ENCODE results near the gene CTXND1.
"Not testable (repeated sequence)": the region's sequence is repeated elsewhere in the genome, so short reads cannot be mapped to it uniquely, and the experiment has no call there.

The CTXND1 gene

DNA sequence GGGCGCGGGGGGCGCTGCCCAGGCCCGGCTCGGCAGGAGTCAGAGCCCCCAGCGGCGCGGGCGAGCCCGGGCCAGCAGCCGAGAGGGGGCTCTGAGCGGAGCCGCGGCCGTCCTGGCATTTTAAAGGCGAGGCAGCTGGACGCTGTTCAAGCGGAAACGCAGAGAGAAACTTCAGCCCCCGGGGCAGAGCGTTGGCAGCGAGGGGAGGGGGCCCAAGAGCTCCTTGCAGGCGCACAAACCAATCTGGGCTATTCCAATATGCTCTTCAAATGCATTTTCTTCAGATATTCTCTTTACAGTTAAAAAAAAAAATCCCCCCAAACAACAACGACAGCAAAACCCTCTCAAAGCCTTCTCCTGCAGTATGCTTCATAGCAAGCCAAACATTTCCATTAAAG, at the start of gene CTXND1:
TSS of gene CTXND1 (minus strand) at position 93 of the 398 bp plus-strand sequence. CDS start 50,264 bp downstream, outside the sequence.
- no peak for DNase-seq (ENCODE audit: low read depth)

DNA sequence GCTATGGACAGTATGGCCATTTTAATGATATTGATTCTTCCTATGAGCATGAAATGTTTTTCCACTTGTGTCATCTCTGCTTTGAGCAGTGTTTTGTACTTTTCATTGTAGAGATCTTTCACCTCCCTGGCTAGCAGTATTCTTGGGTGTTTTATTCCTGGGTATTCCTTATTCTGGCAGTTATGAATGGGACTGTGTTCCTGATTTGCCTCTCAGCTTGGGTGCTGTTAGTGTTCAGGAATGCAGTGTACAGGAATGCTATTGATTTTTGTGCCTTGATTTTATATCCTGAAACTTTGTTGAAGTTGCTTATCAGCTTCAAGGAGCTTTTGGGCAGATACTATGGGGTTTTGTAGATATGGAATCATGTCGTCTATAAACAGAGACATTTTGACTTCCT, 49.5 kb upstream of the CTXND1 start:
- DNase-seq (ENCODE audit: low read depth): no peak

DNA sequence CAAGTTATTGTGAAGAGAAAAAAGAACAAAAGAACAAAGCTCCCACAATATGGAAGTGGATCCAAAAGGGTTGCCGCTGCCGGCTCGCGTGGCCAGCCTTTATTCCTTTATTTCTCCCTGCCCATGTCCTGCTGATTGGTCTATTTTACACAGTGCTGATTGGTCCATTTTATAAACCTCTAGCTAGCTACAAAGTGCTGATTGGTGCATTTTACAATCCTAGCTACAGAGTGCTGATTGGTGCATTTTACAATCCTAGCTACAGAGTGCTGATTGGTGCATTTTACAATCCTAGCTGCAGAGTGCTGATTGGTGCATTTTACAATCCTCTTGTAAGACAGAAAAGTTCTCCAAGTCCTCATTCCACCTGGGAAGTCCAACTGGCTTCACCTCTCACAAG, 43.8 kb upstream of the CTXND1 start:
- DNase-seq (ENCODE audit: low read depth): not testable (repeated sequence)

DNA sequence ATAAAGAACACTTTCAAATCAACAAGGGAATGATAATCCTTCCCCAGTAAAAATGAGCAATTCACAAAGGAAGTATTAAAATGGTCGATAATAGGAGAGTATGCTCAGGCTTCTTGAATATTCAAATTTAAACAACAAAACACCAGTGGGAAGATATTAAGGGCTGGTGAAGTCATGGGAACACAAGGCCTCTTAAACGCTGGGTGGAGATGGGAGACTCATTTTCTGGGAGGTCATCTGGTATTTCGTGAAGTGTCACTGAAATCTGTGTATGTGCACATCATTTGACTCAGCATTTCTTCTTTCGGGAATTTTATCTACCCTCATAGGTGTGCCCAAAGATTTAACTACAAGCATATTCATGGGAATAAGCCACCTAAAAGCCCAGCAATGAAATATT, 40.1 kb upstream of the CTXND1 start:
- DNase-seq (ENCODE audit: low read depth): no peak

DNA sequence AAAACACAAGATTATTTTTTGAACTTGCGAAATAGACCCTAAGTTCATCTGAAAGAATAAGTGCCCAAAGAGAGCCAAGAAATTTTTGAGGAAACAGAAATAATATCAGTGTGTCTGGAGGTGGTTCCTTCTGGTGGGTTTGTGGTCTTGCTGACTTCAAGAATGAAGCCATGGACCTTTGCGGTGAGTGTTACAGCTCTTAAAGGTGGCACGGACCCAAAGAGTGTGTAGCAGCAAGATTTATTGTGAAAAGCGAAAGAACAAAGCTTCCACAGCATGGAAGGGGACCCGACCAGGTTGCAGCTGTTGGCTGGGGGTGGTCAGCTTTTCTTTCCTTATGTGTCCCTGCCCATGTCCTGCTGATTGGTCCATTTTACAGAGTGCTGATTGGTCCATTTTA, 38.9 kb upstream of the CTXND1 start:
- not testable (repeated sequence) for DNase-seq (ENCODE audit: low read depth)

DNA sequence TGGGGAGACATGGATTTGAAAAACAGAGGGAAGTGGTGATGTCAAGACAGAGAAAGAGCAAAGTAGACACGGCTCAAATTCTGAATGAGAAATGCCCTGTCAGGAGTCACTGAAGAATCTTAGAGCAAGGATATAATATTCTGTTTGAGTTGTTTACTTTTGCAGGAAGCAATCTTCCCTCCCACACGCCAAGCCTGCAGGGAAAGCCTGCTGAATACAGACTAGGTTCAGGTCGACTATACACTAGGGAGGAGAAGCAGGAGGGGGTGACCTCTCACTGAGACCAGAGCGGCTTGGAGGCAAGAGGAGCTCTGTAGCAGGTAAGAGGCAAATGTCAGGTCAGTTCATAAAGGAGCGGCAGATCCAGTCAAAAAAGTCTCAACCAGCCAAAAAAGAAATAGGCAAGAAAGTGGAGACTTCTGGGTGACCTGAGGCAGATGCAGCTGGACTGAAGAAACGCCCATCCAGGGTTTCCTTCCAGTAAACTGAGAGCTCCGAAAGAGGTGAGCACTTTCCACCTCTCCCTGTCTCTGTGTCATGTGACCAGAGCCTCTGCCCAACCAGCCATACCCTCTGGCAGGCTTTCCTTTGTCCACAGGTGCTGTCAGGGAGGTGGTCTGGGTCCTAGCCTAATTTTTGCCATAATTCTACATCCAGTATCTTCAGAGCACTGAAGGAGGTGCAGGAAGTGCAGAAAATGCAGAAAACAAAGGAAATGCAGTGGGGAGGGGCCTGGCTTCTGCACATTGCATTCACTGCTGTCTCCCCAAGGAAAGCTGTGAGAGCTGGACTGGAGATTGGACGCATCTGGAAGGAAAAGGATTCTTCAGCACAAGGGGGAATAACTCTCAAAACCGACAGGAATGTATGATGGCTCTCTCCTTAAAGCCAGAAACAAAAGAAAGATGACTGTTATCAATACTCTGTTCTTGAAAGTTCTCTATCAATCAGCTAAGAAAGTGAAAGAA, 37.8 kb upstream of the CTXND1 start:
- DNase-seq (ENCODE audit: low read depth): no peak

DNA sequence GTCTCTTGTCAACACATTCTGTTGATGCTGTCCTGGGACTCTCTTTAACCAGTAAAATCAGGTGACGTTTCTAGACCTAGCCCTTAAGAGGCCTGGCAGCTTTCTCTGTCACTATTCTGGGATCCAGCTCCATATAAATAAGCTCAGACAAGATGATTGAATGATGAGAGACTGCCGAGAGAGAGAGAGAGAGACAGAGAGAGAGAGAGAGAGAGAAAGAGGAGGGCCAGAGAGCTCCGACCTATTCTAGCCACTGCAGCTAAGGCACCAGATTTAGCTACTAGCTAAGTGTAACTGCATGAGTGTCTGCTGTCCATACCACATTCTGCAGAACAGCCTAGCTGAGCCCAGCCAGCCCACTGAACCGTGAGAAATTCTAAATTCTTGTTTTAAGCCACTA, 36.1 kb upstream of the CTXND1 start:
- DNase-seq (ENCODE audit: low read depth): no peak

DNA sequence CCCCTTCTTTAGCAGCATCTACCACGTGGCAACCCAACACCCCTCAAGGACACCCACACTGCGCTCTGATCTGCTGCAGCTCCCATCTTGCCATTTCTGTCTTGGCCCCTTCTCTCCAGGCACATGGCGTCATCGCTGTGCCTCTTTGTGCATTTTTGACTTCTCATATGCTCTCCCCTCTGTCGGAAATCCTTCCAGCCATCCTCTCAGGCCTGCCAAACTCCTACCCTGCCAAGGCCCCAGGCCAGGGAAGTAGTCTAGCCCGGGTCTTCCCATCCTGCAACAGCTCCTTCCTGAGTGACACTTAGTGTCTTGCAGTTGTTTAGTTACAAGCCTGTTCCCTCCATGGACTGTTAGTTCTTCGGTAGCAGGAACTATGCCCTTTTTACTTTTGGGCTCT, 34.0 kb upstream of the CTXND1 start:
- no peak for DNase-seq (ENCODE audit: low read depth)

DNA sequence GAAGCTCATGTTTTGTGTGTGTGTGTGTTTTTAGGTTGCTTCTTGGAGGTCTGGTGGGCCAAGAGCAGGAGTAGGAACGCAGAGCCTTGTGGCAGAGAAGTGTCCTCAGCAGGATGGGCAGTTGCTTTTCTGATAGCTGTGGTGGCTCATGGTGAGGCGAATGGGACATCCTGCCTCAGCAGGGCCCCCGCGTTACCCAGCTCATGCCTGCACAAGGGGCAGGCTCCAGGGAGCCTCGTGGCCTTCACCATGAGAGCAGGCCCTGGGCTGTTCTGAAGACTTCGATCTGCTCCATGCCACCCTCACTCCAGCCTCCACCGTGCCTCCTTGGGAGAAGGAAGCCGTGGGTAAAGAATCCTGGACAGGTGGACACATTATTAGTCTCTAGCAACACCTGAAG, 33.4 kb upstream of the CTXND1 start:
- no peak for DNase-seq (ENCODE audit: low read depth)

DNA sequence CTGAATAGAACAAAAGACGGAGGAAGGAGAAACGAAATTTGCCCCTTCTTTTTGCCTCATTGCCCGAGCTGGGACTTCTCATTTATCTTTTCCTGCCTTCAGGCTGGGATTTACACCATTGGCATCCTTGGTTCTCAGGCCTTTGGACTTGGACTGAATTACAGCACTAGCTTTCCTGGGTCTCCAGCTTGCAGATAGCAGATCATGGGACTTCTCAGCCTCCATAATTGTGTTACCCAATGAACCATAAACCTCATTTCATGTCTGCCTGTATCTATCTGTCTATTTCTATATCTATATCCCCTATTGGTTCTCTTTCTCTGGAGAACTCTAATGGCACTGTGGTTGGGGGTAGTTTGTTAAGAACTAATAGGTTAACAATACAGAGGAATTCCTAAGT, 31.5 kb upstream of the CTXND1 start:
- no peak for DNase-seq (ENCODE audit: low read depth)

DNA sequence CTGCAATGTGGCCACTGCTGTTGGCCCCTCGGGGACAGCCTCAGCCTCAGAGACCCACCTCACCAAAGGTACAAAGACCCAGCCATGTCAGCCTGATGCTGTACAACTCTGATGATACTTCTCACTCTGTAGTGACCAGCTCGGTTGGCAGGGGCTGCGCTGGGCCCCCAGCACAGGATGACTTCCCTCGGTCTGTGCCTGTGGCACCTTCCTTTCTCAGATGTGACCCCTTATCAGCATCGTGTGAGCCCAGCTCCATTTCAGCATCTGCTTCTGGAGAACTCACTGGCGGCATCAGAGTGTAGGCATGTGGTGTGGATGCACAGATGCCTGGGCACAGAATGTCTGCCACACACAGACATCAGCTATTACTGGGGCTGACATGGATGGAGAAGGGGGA, 25.1 kb upstream of the CTXND1 start:
- DNase-seq (ENCODE audit: low read depth): no peak

DNA sequence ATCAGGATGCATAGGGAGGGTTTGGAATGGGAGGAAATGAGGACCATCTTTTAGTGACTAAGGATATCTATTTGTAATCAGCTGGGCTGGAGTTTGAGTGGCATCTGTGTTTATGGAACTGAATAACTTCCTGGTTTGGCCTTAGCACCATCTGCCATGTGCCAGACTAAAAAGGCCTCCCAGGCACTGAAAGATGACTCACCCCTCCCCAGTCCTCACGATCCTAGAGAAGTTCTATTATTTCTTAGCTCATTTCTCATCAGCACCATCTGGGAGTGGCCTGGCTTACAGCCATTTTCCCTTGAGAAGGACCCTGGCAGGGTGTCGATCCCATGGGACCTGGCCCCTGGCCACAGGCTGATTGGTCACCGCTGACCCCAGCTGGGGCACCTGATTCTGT, 23.9 kb upstream of the CTXND1 start:
- DNase-seq (ENCODE audit: low read depth): no peak

DNA sequence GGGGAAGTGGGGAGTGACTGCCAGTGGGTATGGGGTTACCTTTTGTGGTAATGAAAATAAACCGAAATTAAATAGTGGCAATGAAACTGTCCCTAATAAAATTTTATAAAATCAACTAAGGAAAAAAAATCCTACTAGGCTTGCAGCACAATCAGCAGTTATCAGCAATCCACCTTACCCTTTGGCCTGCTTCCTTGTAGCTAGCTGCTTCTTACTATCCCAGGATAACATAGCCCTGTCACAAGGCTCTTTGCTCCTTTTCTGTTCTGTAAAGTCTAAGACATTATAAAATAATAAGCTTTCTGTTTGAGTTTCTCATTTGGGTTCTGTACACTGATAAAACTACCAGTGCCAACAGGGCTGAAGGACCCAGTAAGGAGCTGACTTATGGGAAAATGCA, 23.0 kb upstream of the CTXND1 start:
- DNase-seq (ENCODE audit: low read depth): no peak

DNA sequence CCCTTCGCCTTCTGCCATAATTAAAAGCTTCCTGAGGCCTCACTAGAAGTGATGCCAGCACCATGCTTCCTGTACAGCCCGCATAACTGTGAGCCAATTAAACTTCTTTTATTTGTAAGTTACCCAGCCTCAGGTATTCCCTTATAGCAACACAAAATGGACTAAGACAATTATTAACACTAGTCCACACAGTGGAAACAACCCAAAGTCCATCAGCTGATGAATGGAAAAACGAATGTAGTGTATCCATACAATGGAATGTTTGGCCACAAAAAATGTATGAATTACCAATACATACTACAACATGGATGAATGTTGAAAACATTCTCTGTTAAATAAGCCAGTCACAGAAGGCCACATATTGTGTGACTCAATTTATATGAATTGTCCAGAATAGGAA, 22.5 kb upstream of the CTXND1 start:
- no peak for DNase-seq (ENCODE audit: low read depth)

DNA sequence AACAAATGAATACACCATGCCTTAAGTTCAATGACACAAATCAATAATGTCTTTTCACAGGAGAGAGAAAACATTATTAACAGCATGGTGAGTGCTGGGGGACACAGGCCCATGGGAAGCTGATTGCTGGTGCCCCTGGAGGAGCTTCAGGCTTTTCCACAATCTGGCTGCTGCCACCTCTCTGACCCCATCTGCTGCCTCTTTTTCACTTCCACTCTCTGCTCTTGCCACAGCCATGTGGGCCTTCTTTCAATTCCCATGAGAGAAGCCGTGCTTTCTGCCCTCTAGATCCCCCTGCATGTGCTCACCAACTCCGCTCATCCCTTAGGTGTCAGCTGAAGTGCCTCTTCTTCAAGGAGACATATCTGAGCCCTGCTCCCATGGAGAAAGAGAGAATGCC, 21.0 kb upstream of the CTXND1 start:
- no peak for DNase-seq (ENCODE audit: low read depth)

DNA sequence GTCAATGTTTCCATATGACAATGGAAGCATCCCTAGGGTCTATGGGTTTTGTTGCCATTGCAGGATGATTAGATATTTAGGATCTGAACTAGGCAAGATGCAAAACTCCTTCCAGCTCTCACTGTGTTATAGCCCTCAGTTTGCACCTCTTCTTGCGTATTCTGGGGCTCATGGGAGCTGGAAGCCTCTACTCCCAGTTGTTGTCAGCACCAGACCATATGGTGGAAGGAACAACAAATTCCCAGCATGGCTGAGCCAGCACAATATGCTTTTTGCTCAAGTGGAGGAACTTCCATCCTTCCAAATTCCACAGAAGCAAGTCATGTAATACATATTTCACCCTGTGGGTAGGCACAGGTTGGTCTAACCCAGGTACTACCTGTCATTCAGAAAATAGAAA, 18.5 kb upstream of the CTXND1 start:
- DNase-seq (ENCODE audit: low read depth): no peak

DNA sequence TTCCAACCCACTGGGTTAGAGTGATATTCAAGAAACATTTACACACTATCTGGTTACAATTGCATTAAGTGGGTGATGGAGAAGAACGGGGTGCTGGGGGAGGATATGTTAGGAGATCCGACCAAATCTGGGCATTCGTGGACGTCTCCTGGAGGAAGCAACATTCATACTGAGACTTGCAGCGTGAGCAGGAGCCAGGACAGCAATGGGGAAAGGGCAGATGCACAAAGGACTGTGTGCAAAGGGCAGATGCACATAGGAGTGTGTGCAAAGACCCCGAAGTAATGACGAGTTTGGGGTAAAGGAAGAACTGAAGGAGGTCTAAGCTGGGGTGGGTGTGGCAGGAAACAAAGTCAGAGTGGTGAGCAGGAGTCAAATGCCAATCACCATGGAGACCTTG, 16.1 kb upstream of the CTXND1 start:
- no peak for DNase-seq (ENCODE audit: low read depth)

DNA sequence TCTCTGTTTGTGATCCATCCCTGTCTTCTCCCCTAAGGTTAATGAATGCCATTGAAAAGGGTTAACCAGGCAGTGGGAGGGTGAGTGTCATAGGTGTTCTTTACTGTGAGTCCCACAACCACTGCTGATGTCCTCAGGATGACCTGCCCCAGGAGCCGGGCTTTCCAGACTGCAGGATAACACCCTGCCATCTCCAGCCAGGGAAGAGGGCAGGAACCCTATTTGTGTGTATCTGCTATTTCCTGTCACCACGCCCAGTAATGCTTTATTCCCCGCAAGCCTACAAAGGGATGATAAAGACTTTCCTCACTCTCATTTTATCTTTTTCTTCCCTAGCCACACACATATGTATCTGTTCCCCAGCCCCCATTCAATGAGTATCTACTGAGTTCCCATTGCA, 15.6 kb upstream of the CTXND1 start:
- no peak for DNase-seq (ENCODE audit: low read depth)

DNA sequence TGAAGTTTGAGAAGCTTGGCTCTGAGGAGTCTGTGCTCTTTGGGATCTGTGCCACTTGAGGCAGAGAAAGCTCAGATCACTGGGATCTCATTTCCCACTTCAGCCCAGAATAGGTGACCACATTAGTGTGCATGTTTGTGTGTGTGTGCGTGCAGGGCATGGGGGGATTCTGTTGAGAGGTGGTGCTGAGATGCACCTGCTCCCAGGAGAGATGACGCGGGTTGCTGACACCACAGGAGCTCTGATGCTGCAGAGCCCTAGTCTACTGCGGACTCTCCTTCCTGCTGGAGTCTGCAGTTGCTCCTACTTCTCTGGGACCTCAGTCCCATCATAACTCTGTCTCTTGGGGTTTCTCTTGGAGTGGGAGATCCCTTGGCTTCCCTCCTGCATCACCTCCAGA, 14.7 kb upstream of the CTXND1 start:
- DNase-seq (ENCODE audit: low read depth): no peak

DNA sequence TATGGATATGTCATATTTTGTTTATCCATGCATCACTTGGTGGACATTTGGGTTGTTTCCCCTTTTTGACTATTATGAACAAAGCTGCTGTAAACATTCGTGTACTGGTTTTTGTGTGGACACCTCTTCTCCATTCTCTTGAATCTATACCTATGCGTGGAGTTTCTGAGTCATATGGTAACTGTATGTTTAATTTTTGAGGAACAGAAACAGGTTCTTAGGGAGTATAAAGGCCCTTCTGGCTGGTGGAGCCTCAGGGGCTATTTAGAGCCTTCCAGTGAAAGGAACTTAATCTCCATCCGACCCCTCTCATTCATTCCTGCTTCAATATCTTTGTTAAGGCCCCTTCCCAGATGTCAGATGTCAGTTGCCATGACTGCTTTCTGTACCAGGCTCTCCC, 14.1 kb upstream of the CTXND1 start:
- DNase-seq (ENCODE audit: low read depth): no peak

DNA sequence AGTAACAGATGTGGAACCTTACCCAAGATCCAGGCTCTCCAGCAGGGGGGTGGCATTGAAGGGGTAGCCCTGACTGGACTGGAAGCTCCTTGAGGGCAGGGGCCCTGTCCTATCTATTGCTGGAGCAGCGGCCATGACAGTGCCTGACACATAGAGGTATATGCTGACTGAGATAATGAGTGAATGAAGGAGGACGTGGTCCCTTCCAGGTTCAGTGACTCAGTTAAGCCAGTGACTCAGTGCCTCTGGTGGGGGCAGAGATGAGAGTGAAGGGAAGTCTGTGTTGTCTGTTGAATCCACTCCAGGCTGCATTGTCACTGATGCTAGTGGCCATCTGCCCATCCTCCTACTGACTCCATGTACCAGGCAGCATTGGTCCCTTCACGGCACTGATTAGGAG, 13.0 kb upstream of the CTXND1 start:
- no peak for DNase-seq (ENCODE audit: low read depth)

DNA sequence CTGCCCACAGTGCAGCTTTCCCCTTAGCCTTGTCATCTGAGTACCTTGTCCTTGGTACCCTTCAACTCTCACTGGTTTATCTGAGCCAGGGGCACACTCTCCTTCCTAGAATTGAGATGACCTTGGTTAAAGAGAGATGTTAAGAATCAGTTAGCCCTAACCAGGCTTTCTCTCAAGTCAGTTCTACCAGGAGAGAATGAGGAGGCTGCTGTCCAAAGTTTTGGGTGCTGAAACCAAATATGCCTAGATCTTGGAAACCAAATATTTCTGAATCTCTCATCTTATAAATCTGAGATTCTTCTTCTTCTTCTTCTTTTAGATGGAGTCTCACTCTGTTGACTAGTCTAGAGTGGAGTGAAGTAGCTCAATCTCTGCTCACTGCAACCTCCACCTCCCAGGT, 12.0 kb upstream of the CTXND1 start:
- DNase-seq (ENCODE audit: low read depth): no peak

DNA sequence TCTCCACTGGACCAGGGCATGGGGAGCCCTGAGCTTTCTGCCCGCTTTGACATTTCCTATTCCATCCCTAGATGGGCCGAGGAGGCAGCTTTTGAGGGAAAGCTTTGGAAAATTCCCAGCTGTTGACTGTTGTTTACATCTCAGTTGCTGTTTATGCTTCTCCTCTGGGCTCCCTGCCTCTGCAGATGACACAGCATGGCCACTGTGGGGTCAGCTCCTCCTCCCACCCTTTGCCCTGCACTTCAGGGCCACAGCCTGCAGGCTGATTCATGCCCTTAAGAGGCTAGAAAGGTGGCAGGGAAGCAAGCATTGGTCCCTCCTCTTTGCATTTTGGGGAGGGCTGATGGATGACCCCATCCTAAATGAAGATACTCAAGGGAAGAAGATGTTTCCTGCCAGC, 8.5 kb upstream of the CTXND1 start:
- DNase-seq (ENCODE audit: low read depth): no peak

DNA sequence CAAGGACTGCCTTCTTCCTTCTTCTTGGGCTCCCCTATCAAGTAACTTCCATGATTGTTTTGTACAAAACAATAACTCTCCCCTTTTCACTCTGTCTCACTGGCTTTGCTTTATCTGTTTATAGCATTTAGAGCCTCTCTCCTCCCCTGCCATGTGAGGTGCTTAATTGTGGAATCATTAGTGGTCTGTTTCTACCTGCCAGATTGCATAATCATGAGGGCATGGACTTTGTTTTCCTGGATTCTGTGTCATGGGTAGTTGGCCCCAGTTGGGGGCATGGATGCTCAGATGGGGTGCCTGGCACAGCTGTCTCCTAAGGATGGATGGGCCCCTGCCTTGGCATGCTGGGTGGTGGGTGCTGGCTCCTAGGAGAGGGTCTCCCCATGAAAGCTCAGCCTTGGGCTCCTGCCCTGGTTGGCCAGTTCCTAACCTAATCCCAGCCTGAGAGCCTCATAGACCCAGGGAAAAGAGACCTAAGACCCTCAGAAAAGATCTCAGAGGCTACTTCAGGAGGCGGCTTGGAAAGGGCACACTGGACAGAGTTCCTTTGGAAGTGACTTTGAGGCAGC, 8.0 kb upstream of the CTXND1 start:
- no peak for DNase-seq (ENCODE audit: low read depth)

Measured in stimulated activated CD8-positive, alpha-beta memory T cell treated with anti-CD3 and anti-CD28 coated beads, Interleukin-12 subunit alpha, Interleukin-12 subunit beta, amount 100 ng/mL, for 1 hour (primary cell).